Prostate gland (tissue), 2 donors: ENCODE results near the gene KARS1.

Source experiments
- POLR2AphosphoS5 ChIP-seq: sonication (generic); formaldehyde crosslinking; IDR thresholded peaks from one replicate; pipeline ENCODE4 v1.6.1; 2017; ENCODE audit warnings: antibody characterized with exemption
- TF ChIP-seq, protein P1 (sequence below), 4 experiments: fragments of 200-600 bp in 2 of 4; fragments of 450-650 bp in 2 of 4; sonication (generic) in 2 of 4; IDR thresholded peaks; 1 replicate in 3 of 4; 2 replicates in 1 of 4; pipeline ENCODE4 v1.5.1; 2016 to 2019; ENCODE audit warnings: antibody characterized with exemption in 4 of 4, mild to moderate bottlenecking in 2 of 4, moderate library complexity in 2 of 4

DNA sequence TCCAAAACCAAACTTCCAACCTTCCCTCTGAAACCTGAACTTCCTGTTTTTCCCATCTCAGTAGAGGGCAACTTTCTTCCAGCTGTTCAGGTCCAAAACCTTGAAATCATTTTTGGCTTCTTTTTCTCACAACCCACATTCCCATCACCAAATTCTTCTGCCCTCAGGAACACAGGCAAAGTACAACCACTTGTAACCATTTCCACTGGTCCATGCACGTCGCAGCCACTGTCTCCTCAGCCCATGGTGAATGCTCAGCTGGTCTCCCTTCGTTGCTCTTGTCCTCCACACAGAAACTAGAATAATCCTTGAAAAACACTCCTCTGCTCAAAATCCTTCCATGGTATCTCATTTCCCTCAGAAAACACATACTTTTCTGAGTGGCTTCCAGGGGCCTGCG is 20.7 kb downstream of the KARS1 start:
- no peak for TF ChIP-seq POLR2AphosphoS5
- TF ChIP-seq, protein P1, sequence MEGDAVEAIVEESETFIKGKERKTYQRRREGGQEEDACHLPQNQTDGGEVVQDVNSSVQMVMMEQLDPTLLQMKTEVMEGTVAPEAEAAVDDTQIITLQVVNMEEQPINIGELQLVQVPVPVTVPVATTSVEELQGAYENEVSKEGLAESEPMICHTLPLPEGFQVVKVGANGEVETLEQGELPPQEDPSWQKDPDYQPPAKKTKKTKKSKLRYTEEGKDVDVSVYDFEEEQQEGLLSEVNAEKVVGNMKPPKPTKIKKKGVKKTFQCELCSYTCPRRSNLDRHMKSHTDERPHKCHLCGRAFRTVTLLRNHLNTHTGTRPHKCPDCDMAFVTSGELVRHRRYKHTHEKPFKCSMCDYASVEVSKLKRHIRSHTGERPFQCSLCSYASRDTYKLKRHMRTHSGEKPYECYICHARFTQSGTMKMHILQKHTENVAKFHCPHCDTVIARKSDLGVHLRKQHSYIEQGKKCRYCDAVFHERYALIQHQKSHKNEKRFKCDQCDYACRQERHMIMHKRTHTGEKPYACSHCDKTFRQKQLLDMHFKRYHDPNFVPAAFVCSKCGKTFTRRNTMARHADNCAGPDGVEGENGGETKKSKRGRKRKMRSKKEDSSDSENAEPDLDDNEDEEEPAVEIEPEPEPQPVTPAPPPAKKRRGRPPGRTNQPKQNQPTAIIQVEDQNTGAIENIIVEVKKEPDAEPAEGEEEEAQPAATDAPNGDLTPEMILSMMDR (IDR thresholded peaks at IDR 0.05), result no peak
